PC-9 (cell line): ENCODE data around the gene TRIO. TPM values are rescaled to one million over a fixed set of nuclear protein-coding genes. Genes with fewer than 3 reads are reported as not detected.

ENCODE experiments used
- BruUV-seq: library from RNA; stranded (reverse); fragments of 400-500 nt; replicated peaks from 2 replicates; lab custom pipeline; 2021; lab: Mats Ljungman, UMichigan
- CTCF ChIA-PET: fragments of 300-600 bp; sonication (Branson Sonifier 250); formaldehyde crosslinking; loops from one replicate; lab custom pipeline; 2022; ENCODE audit warnings: antibody characterized with exemption; lab: Charles Lee
- POLR2A ChIA-PET: fragments of 300-600 bp; sonication (Branson Sonifier 250); formaldehyde crosslinking; loops from one replicate; lab custom pipeline; 2022; ENCODE audit warnings: antibody characterized with exemption; ENCODE audit not compliant: unreplicated experiment; lab: Charles Lee
- DNase-seq, 2 experiments: peaks; one replicate each; pipeline versions ENCODE4 v3.0.0 to v3.0.0-alpha.2; 2015 to 2022; ENCODE audit warnings: mixed read lengths in 1 of 2
- H2AFZ ChIP-seq: fragments of 200-600 bp; sonication (generic); 2 replicates; pipeline ENCODE4 v1.8.1; 2017; ENCODE audit warnings: antibody characterized with exemption
- H3F3A ChIP-seq: fragments of 200-600 bp; sonication (generic); 2 replicates; pipeline ENCODE4 v1.8.1; 2017; ENCODE audit warnings: antibody characterized with exemption, mild to moderate bottlenecking, low read depth; ENCODE audit not compliant: insufficient read depth
- H3K27ac ChIP-seq: fragments of 200-600 bp; sonication (generic); 2 replicates; pipeline ENCODE4 v1.6.1; 2016; ENCODE audit warnings: mixed run types
- H3K27me3 ChIP-seq: fragments of 200-600 bp; sonication (generic); 2 replicates; pipeline ENCODE4 v1.6.1; 2016; ENCODE audit warnings: low read depth, mixed run types; ENCODE audit not compliant: insufficient read depth
- H3K36me3 ChIP-seq: fragments of 200-600 bp; sonication (generic); 2 replicates; pipeline ENCODE4 v1.6.1; 2016; ENCODE audit warnings: low read depth, mixed run types
- H3K4me1 ChIP-seq: fragments of 200-600 bp; sonication (generic); replicated peaks from 2 replicates; pipeline ENCODE4 v1.6.1; 2016; ENCODE audit warnings: mixed run types; ENCODE audit not compliant: insufficient read depth
- H3K4me2 ChIP-seq: fragments of 200-600 bp; sonication (generic); 2 replicates; pipeline ENCODE4 v1.6.1; 2017; ENCODE audit warnings: mixed run types
- H3K4me3 ChIP-seq: fragments of 200-600 bp; sonication (generic); 2 replicates; pipeline ENCODE4 v1.6.1; 2016; ENCODE audit warnings: mixed run types
- H3K79me2 ChIP-seq: fragments of 200-600 bp; sonication (generic); 2 replicates; pipeline ENCODE4 v1.6.1; 2017; ENCODE audit warnings: low read depth, mixed run types
- H3K9me2 ChIP-seq: fragments of 200-600 bp; sonication (generic); 2 replicates; pipeline ENCODE4 v1.8.1; 2017; ENCODE audit warnings: mild to moderate bottlenecking; ENCODE audit not compliant: insufficient read depth
- H3K9me3 ChIP-seq: fragments of 200-600 bp; sonication (generic); 2 replicates; pipeline ENCODE4 v1.8.1; 2016; ENCODE audit warnings: low read depth; ENCODE audit not compliant: insufficient read depth
- H4K20me1 ChIP-seq: fragments of 200-600 bp; sonication (generic); 2 replicates; pipeline ENCODE4 v1.8.1; 2017; ENCODE audit not compliant: insufficient read depth
- CTCF ChIP-seq: fragments of 200-600 bp; sonication (generic); conservative IDR thresholded peaks from 2 replicates; pipeline ENCODE4 v1.6.1; 2017; ENCODE audit warnings: mixed run types, antibody characterized with exemption, mild to moderate bottlenecking, moderate library complexity
- EZH2 ChIP-seq: fragments of 200-600 bp; sonication (generic); IDR thresholded peaks from 2 replicates; pipeline ENCODE4 v1.8.0; 2017; ENCODE audit warnings: antibody characterized with exemption, low read depth
- intact Hi-C: fragments of 100-400 bp; cut with micrococcal nuclease; formaldehyde crosslinking; loops from one replicate; pipeline ENCODE4 v1.10.0; 2022; ENCODE audit not compliant: unreplicated experiment
- total RNA-seq: library from RNA; stranded (reverse); gene quantifications from 2 replicates; pipeline ENCODE4 v1.2.3, GENCODE V29; 2021

Gene TRIO
- total RNA-seq, 1 experiment from 2014 or later, result 596 TPM

DNA sequence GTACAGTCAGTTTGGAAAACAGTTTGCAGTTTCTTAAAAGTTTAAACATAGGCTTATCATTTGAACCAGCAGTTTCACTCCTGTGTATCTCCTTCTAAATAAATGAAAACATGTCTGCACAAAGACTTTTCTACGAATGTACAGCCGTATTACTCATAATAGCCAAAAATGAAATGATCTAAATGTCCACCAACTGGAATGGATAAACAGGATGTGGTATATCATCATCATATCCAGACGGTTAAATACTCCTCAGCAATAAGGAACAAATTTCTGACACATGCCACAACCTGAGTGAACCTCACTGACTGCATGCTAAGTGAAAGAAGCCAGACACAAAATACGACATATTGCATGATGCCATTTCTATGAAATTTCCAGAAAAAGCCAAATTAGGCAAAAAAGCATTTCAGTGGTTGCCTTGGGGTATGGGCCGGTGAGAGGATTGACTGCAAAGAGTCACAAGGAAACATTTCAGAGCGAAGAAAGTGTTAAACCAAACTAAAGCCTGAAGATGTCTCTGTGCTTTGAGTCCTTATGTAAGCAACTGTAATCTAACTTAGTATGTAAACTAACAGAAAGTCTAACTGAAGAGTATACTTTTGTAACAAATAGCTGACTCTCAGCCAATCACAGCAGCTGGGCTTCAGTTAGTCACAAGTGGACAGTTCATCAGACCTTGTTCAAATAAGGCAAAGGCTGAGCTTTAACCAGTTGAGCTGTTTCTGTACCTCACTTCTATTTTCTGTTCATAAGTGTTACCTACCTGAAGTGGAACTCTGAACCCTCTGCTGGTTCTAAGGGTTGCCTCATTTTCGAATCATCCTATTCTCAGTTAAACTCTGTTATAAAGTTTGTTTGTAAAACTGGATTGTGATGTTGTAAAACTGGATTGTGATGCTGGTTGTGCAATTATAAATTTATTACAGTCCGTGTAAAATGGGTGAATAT, 65.2 kb downstream of the TRIO start:
- POLR2A ChIA-PET, result interaction anchor here (0.6 to 0.7 kb wide), 2 partner anchors 17 to 54 kb away, joined by 7 to 10 read pairs; no protein-coding TSS in a partner anchor
- peaks cover 23% of the 10 kb centered on the region for H3K4me1 ChIP-seq
- peak overlapping the region; percentile 29 for H3K4me2 ChIP-seq
- peak in 1 of 2 experiments; percentile 34 for DNase-seq
- TF ChIP-seq CTCF (no peak), EZH2 (no peak)
- intact Hi-C loops, result no loop called here
- H3K79me2 ChIP-seq, result peaks cover 96% of the 10 kb centered on the region
- no peak overlapping the region for H3K4me3 ChIP-seq
- H3K36me3 ChIP-seq, result peaks cover 9% of the 10 kb centered on the region; the same call in 1 of the 2 replicates
- H3K27me3 ChIP-seq, result no peaks in the 10 kb centered on the region
- BruUV-seq, result no TSS peak
- peaks cover 15% of the 10 kb centered on the region for H4K20me1 ChIP-seq
- peak overlapping the region; percentile 21; the same call in 1 of the 2 replicates for H3K27ac ChIP-seq
- CTCF ChIA-PET, result interaction anchor here (0.8 kb wide), 1 partner anchor 15 kb away, joined by 6 read pairs; no protein-coding TSS in a partner anchor
- no peak overlapping the region for H2AFZ ChIP-seq
- peaks cover 3% of the 10 kb centered on the region; the same call in 1 of the 2 replicates for H3K9me3 ChIP-seq
- H3F3A ChIP-seq, result peaks cover 32% of the 10 kb centered on the region
- no peaks in the 10 kb centered on the region for H3K9me2 ChIP-seq

DNA sequence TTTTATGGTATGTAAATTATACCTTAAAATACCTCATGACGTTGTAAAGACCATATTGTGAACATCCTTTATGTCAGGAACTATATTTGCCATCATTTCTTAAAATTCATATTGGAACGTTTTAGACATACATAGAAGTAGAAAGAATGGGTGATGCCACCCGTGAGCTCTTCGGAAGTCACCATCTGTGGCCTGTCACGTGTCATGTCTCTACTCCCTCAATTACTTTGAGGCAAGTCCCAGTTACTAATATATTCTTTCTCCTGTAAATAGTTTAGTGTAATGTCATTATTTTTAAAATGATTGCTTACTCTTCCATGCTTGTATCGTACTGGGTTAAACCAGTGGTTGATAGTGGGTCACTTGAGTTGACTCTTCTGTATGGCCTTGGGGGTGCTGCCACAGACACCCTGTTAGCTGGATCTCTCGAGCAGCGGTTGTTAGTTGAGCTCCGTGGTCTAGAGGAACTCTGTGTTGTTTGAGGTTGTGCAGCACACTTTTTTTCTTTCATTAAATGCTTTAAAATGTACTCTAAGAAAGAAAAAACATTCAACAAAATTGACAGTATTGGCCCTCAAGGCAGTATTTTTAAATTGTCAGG, 66.2 kb downstream of the TRIO start:
- no peak overlapping the region for H2AFZ ChIP-seq
- H3K4me1 ChIP-seq, result peaks cover 23% of the 10 kb centered on the region
- no peaks in the 10 kb centered on the region; the same call in 1 of the 2 replicates for H3K9me2 ChIP-seq
- CTCF ChIA-PET, result no interaction called here
- peaks cover 21% of the 10 kb centered on the region for H4K20me1 ChIP-seq
- POLR2A ChIA-PET, result no interaction called here
- H3F3A ChIP-seq, result peaks cover 32% of the 10 kb centered on the region
- no peak overlapping the region for H3K27ac ChIP-seq
- BruUV-seq, result no TSS peak
- peaks cover 9% of the 10 kb centered on the region; the same call in 1 of the 2 replicates for H3K36me3 ChIP-seq
- intact Hi-C loops, result no loop called here
- no peaks in the 10 kb centered on the region for H3K27me3 ChIP-seq
- H3K79me2 ChIP-seq, result peaks cover 96% of the 10 kb centered on the region
- H3K4me2 ChIP-seq, result no peak overlapping the region
- TF ChIP-seq EZH2, result no peak
- DNase-seq, result no peak
- H3K9me3 ChIP-seq, result peaks cover 3% of the 10 kb centered on the region; the same call in 1 of the 2 replicates
- no peak overlapping the region for H3K4me3 ChIP-seq

GRCh38 chr5:14209836-14210235, 66.7 kb downstream of the TRIO start:
- Histone ChIP-seq H3K36me3 (peaks cover 9% of the 10 kb centered on the region; the same call in 1 of the 2 replicates), H3K4me3 (no peak overlapping the region), H3K4me2 (no peak overlapping the region), H3F3A (peaks cover 32% of the 10 kb centered on the region), H3K27me3 (no peaks in the 10 kb centered on the region), H3K4me1 (peaks cover 23% of the 10 kb centered on the region), H4K20me1 (peaks cover 21% of the 10 kb centered on the region), H3K9me2 (no peaks in the 10 kb centered on the region; the same call in 1 of the 2 replicates), H3K79me2 (peaks cover 96% of the 10 kb centered on the region), H3K9me3 (peaks cover 5% of the 10 kb centered on the region; the same call in 1 of the 2 replicates), H2AFZ (no peak overlapping the region), H3K27ac (no peak overlapping the region)
- no peak for TF ChIP-seq EZH2
- BruUV-seq, result no TSS peak
- ChIA-PET POLR2A (no interaction called here), CTCF (no interaction called here)
- no peak for DNase-seq
- intact Hi-C loops, result no loop called here
